Type B pancreatic cell (in vitro differentiated cells): ENCODE results near the gene CDKL1. TPM values are rescaled to one million over a fixed set of nuclear protein-coding genes. Genes with fewer than 3 reads are reported as not detected.
"Not testable (repeated sequence)": the region's sequence is repeated elsewhere in the genome, so short reads cannot be mapped to it uniquely, and the experiment has no call there.

Experiments used
- DNase-seq: peaks from one replicate; pipeline ENCODE4 v3.0.0; 2021; ENCODE audit warnings: mixed read lengths; ENCODE audit not compliant: unreplicated experiment; ENCODE audit errors: extremely low spot score
- H3K27ac Mint-ChIP-seq: 2 replicates; pipeline ENCODE4 v1.8.0; 2021; ENCODE audit warnings: mild to moderate bottlenecking, mixed read lengths
- H3K27me3 Mint-ChIP-seq: 2 replicates; pipeline ENCODE4 v1.8.0; 2021; ENCODE audit warnings: mixed read lengths
- H3K36me3 Mint-ChIP-seq: 2 replicates; pipeline ENCODE4 v1.8.0; 2021; ENCODE audit warnings: mixed read lengths
- H3K4me1 Mint-ChIP-seq: one replicate; pipeline ENCODE4 v1.8.0; 2021; ENCODE audit warnings: mixed read lengths; ENCODE audit not compliant: unreplicated experiment
- H3K4me3 Mint-ChIP-seq: 2 replicates; pipeline ENCODE4 v1.8.0; 2021; ENCODE audit warnings: mild to moderate bottlenecking, mixed read lengths
- H3K9me3 Mint-ChIP-seq: 2 replicates; pipeline ENCODE4 v1.8.0; 2021; ENCODE audit warnings: mixed read lengths
- CTCF ChIP-seq: fragments of 200-600 bp; sonication (generic); conservative IDR thresholded peaks from 2 replicates; pipeline ENCODE4 v1.5.0; 2021; ENCODE audit warnings: antibody characterized with exemption, mild to moderate bottlenecking
- total RNA-seq: library from RNA; stranded (reverse); gene quantifications from 2 replicates; pipeline ENCODE4 v1.2.1, GENCODE V29; 2021; ENCODE audit warnings: low replicate concordance

CDKL1 gene
- total RNA-seq, 1 donor from 2014 or later: 3.4 TPM

GRCh38 chr14:50320283-50320682, 76.4 kb downstream of the CDKL1 start:
- no peak for DNase-seq
- peaks cover 12% of the 10 kb centered on the region for H3K4me1 Mint-ChIP-seq
- no peaks in the 10 kb centered on the region for H3K27me3 Mint-ChIP-seq
- H3K9me3 Mint-ChIP-seq: no peaks in the 10 kb centered on the region
- H3K36me3 Mint-ChIP-seq: peaks cover 13% of the 10 kb centered on the region
- no peak overlapping the region for H3K4me3 Mint-ChIP-seq
- no peak for TF ChIP-seq CTCF
- H3K27ac Mint-ChIP-seq: no peak overlapping the region

- Mint-ChIP-seq H3K9me3 (no peaks in the 10 kb centered on the region), H3K4me1 (peaks cover 12% of the 10 kb centered on the region), H3K27me3 (no peaks in the 10 kb centered on the region), H3K4me3 (no peak overlapping the region), H3K36me3 (peaks cover 13% of the 10 kb centered on the region), H3K27ac (no peak overlapping the region)
- no peak for TF ChIP-seq CTCF
- no peak for DNase-seq
Measured at GRCh38 chr14:50319721-50320120, 77.0 kb downstream of the CDKL1 start.

GRCh38 chr14:50319293-50319692, 77.4 kb downstream of the CDKL1 start:
- peaks cover 12% of the 10 kb centered on the region for H3K4me1 Mint-ChIP-seq
- no peaks in the 10 kb centered on the region for H3K9me3 Mint-ChIP-seq
- peaks cover 16% of the 10 kb centered on the region for H3K36me3 Mint-ChIP-seq
- H3K27me3 Mint-ChIP-seq: no peaks in the 10 kb centered on the region
- H3K27ac Mint-ChIP-seq: no peak overlapping the region
- H3K4me3 Mint-ChIP-seq: no peak overlapping the region
- DNase-seq: no peak
- TF ChIP-seq CTCF: no peak

- no peak overlapping the region for H3K4me3 Mint-ChIP-seq
- H3K4me1 Mint-ChIP-seq: peaks cover 12% of the 10 kb centered on the region
- no peaks in the 10 kb centered on the region for H3K27me3 Mint-ChIP-seq
- no peak for DNase-seq
- TF ChIP-seq CTCF: peak; percentile 82
- no peaks in the 10 kb centered on the region for H3K9me3 Mint-ChIP-seq
- peaks cover 17% of the 10 kb centered on the region for H3K36me3 Mint-ChIP-seq
- H3K27ac Mint-ChIP-seq: no peak overlapping the region
Measured at GRCh38 chr14:50318031-50318626, 78.6 kb downstream of the CDKL1 start.

- not testable (repeated sequence) for H3K27me3 Mint-ChIP-seq, H3K27ac Mint-ChIP-seq, H3K9me3 Mint-ChIP-seq, DNase-seq
- H3K4me1 Mint-ChIP-seq: peaks cover 13% of the 10 kb centered on the region
- peak overlapping the region; percentile 75 for H3K4me3 Mint-ChIP-seq
- peaks cover 21% of the 10 kb centered on the region for H3K36me3 Mint-ChIP-seq
Measured at GRCh38 chr14:50314098-50314497, 82.6 kb downstream of the CDKL1 start.

GRCh38 chr14:50312734-50313054, 84.0 kb downstream of the CDKL1 start:
- no peaks in the 10 kb centered on the region for H3K27me3 Mint-ChIP-seq
- no peak for DNase-seq
- H3K36me3 Mint-ChIP-seq: peaks cover 21% of the 10 kb centered on the region
- no peak for TF ChIP-seq CTCF
- peaks cover 6% of the 10 kb centered on the region for H3K4me1 Mint-ChIP-seq
- H3K27ac Mint-ChIP-seq: peak overlapping the region; percentile 96
- peak overlapping the region; percentile 94 for H3K4me3 Mint-ChIP-seq
- no peaks in the 10 kb centered on the region for H3K9me3 Mint-ChIP-seq
